Caco-2 (cell line): ENCODE data around the gene CNTNAP1. TPM values are rescaled to one million over a fixed set of nuclear protein-coding genes. Genes with fewer than 3 reads are reported as not detected.
A peak's percentile ranks its signal among the peaks of the same experiment; 100 is the strongest.

Experiments used
- BruUV-seq: library from RNA; stranded (reverse); fragments of 400-500 nt; replicated peaks from 2 replicates; lab custom pipeline; 2021; lab: Mats Ljungman, UMichigan
- CTCF ChIA-PET: fragments of 300-600 bp; sonication (Branson Sonifier 250); formaldehyde crosslinking; loops from one replicate; lab custom pipeline; 2022; ENCODE audit warnings: antibody characterized with exemption; lab: Charles Lee
- POLR2A ChIA-PET: fragments of 300-600 bp; sonication (Branson Sonifier 250); formaldehyde crosslinking; loops from one replicate; lab custom pipeline; 2022; ENCODE audit warnings: antibody characterized with exemption; lab: Charles Lee
- DNase-seq, 2 experiments: peaks; one replicate each; pipeline versions ENCODE4 v3.0.0 to v3.0.0-alpha.2; 2020 to 2022
- H3K27me3 ChIP-seq: replicated peaks from 2 replicates; pipeline ENCODE4 v1.6.0; 2011; ENCODE audit warnings: low read length; ENCODE audit not compliant: control insufficient read depth, insufficient read depth
- H3K36me3 ChIP-seq: 2 replicates; pipeline ENCODE4 v1.5.1; 2011; ENCODE audit warnings: low read length; ENCODE audit not compliant: control insufficient read depth, insufficient read depth
- H3K4me1 ChIP-seq: fragments of 250-450 bp; sonication (Bioruptor Pico); 2 replicates; pipeline ENCODE4 v1.5.1; 2020; ENCODE audit warnings: mild to moderate bottlenecking
- H3K4me3 ChIP-seq: 2 replicates; pipeline ENCODE4 v1.5.1; 2011; ENCODE audit warnings: low read depth, mild to moderate bottlenecking, control low read depth, low read length
- H3K9me3 ChIP-seq: fragments of 250-450 bp; sonication (Bioruptor Pico); 2 replicates; pipeline ENCODE4 v1.5.1; 2020; ENCODE audit warnings: mild to moderate bottlenecking, moderate library complexity
- H3K27ac Mint-ChIP-seq: one replicate; pipeline ENCODE4 v1.8.0; 2022; ENCODE audit warnings: mixed read lengths; ENCODE audit not compliant: unreplicated experiment
- H3K27me3 Mint-ChIP-seq: one replicate; pipeline ENCODE4 v1.8.0; 2022; ENCODE audit warnings: mixed read lengths; ENCODE audit not compliant: insufficient read depth, unreplicated experiment
- H3K36me3 Mint-ChIP-seq: one replicate; pipeline ENCODE4 v1.8.0; 2022; ENCODE audit warnings: mild to moderate bottlenecking, mixed read lengths; ENCODE audit not compliant: insufficient read depth, unreplicated experiment
- H3K4me1 Mint-ChIP-seq: one replicate; pipeline ENCODE4 v1.8.0; 2022; ENCODE audit warnings: low read depth, mixed read lengths; ENCODE audit not compliant: unreplicated experiment
- H3K4me3 Mint-ChIP-seq: one replicate; pipeline ENCODE4 v1.8.0; 2022; ENCODE audit warnings: mild to moderate bottlenecking, moderate library complexity, mixed read lengths; ENCODE audit not compliant: unreplicated experiment
- H3K9me3 Mint-ChIP-seq: one replicate; pipeline ENCODE4 v1.8.0; 2022; ENCODE audit warnings: mixed read lengths; ENCODE audit not compliant: unreplicated experiment
- CTCF ChIP-seq, 2 experiments: fragments of 200-600 bp in 1 of 2; IDR thresholded peaks; 1 replicate in 1 of 2; 2 replicates in 1 of 2; pipeline versions ENCODE4 v1.5.1 to v1.8.0; 2011 to 2022; ENCODE audit warnings: antibody characterized with exemption in 1 of 2, control low read depth in 1 of 2, inconsistent platforms in 1 of 2, low read depth in 1 of 2, low read length in 1 of 2, mild to moderate bottlenecking in 1 of 2, moderate library complexity in 1 of 2; ENCODE audit not compliant: insufficient read depth in 1 of 2, severe bottlenecking in 1 of 2, unreplicated experiment in 1 of 2
- intact Hi-C: fragments of 100-400 bp; cut with micrococcal nuclease; formaldehyde crosslinking; loops from one replicate; pipeline ENCODE4 v1.10.0; 2022; ENCODE audit not compliant: unreplicated experiment
- total RNA-seq: library from RNA; stranded (reverse); gene quantifications from 2 replicates; pipeline ENCODE4 v1.2.3, GENCODE V29; 2022

CNTNAP1 gene
- total RNA-seq, 1 experiment from 2014 or later: 7.2 TPM

- POLR2A ChIA-PET: interaction anchor here (1.5 to 2.2 kb wide), 3 partner anchors 16 to 323 kb away, joined by 6 to 8 read pairs (median 8); partner anchors contain the start of genes PSMC3IP, RPL27 and TUBG2
Observed at GRCh38 chr17:42675348-42675964, 6.9 kb upstream of the CNTNAP1 start.

GRCh38 chr17:42675965-42676423, 6.3 kb upstream of the CNTNAP1 start:
- H3K36me3 Mint-ChIP-seq: peaks cover 40% of the 10 kb centered on the region
- H3K36me3 ChIP-seq: peaks cover 2% of the 10 kb centered on the region
- peak overlapping the region; percentile 95 for H3K27ac Mint-ChIP-seq
- TSS peak; percentile 32 for BruUV-seq
- CTCF ChIA-PET: interaction anchor here (0.6 to 2.1 kb wide), 7 partner anchors 17 to 291 kb away, joined by 3 to 21 read pairs (median 5); partner anchors contain the start of genes BECN1, RETREG3, TUBG1 and TUBG2
- no peaks in the 10 kb centered on the region for H3K4me1 Mint-ChIP-seq
- peaks cover 26% of the 10 kb centered on the region for H3K4me1 ChIP-seq
- DNase-seq: peak in 1 of 2 experiments; percentile 66
- intact Hi-C loops: loop anchor here (5.0 kb wide), 1 partner anchor 86 kb away; the partner anchor contains the start of gene RAMP2
- peak overlapping the region; percentile 89 for H3K4me3 Mint-ChIP-seq
- no peak for TF ChIP-seq CTCF (IDR thresholded peaks at IDR 0.05; ENCODE audit: insufficient read depth in 1 of 2, low read depth in 1 of 2, low read length in 1 of 2, severe bottlenecking in 1 of 2, unreplicated experiment in 1 of 2)
- no peaks in the 10 kb centered on the region for H3K27me3 Mint-ChIP-seq
- POLR2A ChIA-PET: interaction anchor here (0.6 to 2.2 kb wide), 5 partner anchors 17 to 322 kb away, joined by 4 to 10 read pairs (median 8); partner anchors contain the start of genes PSMC3IP, RETREG3, RPL27 and TUBG1
- no peaks in the 10 kb centered on the region for H3K27me3 ChIP-seq
- H3K4me3 ChIP-seq: peak overlapping the region; percentile 85
- H3K9me3 ChIP-seq: no peaks in the 10 kb centered on the region
- H3K9me3 Mint-ChIP-seq: no peaks in the 10 kb centered on the region

More at GRCh38 chr17:42675348-42675964, 6.9 kb upstream of the CNTNAP1 start:
- no TSS peak for BruUV-seq
- Mint-ChIP-seq H3K27me3 (no peaks in the 10 kb centered on the region), H3K4me1 (no peaks in the 10 kb centered on the region), H3K4me3 (peak overlapping the region; percentile 89), H3K9me3 (no peaks in the 10 kb centered on the region), H3K36me3 (peaks cover 46% of the 10 kb centered on the region), H3K27ac (peak overlapping the region; percentile 95)
- TF ChIP-seq CTCF (IDR thresholded peaks at IDR 0.05; ENCODE audit: insufficient read depth in 1 of 2, low read depth in 1 of 2, low read length in 1 of 2, severe bottlenecking in 1 of 2, unreplicated experiment in 1 of 2): no peak
- peak overlapping the region; percentile 85 for H3K4me3 ChIP-seq
- CTCF ChIA-PET: interaction anchor here (0.6 to 2.1 kb wide), 6 partner anchors 16 to 291 kb away, joined by 4 to 21 read pairs (median 8); partner anchors contain the start of genes BECN1, RETREG3, TUBG1 and TUBG2
- H3K4me1 ChIP-seq: peaks cover 24% of the 10 kb centered on the region
- DNase-seq: no peak
- intact Hi-C loops: loop anchor here (5.0 kb wide), 1 partner anchor 87 kb away; the partner anchor contains the start of gene RAMP2
- peaks cover 2% of the 10 kb centered on the region for H3K36me3 ChIP-seq
- no peaks in the 10 kb centered on the region for H3K9me3 ChIP-seq
- H3K27me3 ChIP-seq: no peaks in the 10 kb centered on the region

- POLR2A ChIA-PET: interaction anchor here (0.6 to 2.2 kb wide), 10 partner anchors 17 to 686 kb away, joined by 3 to 10 read pairs (median 4); partner anchors contain the start of genes BECN1, PSMC3IP, RETREG3 and RPL27
- Histone ChIP-seq H3K9me3 (no peaks in the 10 kb centered on the region), H3K27me3 (no peaks in the 10 kb centered on the region), H3K4me3 (peak within 1 kb of the TSS; percentile 85), H3K4me1 (peaks cover 26% of the 10 kb centered on the region), H3K36me3 (peaks cover 2% of the 10 kb centered on the region)
- peaks cover 4% of the 10 kb centered on the region for H3K4me1 Mint-ChIP-seq
- peak; percentile 8 to 15 for TF ChIP-seq CTCF (IDR thresholded peaks at IDR 0.05; ENCODE audit: insufficient read depth in 1 of 2, low read depth in 1 of 2, low read length in 1 of 2, severe bottlenecking in 1 of 2, unreplicated experiment in 1 of 2)
- no peaks in the 10 kb centered on the region for H3K27me3 Mint-ChIP-seq
- H3K4me3 Mint-ChIP-seq: peak within 1 kb of the TSS; percentile 89
- BruUV-seq: no TSS peak
- no peaks in the 10 kb centered on the region for H3K9me3 Mint-ChIP-seq
- intact Hi-C loops: loop anchor here (1.0 to 5.0 kb wide), 2 partner anchors 67 to 86 kb away; partner anchors contain the start of genes RAMP2, RETREG3 and TUBG1
- H3K36me3 Mint-ChIP-seq: peaks cover 35% of the 10 kb centered on the region
- CTCF ChIA-PET: interaction anchor here (0.6 to 3.5 kb wide), 13 partner anchors 17 to 201 kb away, joined by 3 to 27 read pairs (median 4); partner anchors contain the start of genes BECN1, RETREG3, TUBG1 and TUBG2
- DNase-seq: no peak
- peak within 1 kb of the TSS; percentile 95 for H3K27ac Mint-ChIP-seq
Observed at GRCh38 chr17:42676424-42677011, 5.8 kb upstream of the CNTNAP1 start, which contains the start of gene PLEKHH3. PLEKHH3 (minus strand) TSS chr17:42676994; CDS start chr17:42676563, 431 bp downstream.
